HG03521 (cell line): Measurements from ENCODE around the gene SARS2.
A peak's percentile ranks its signal among the peaks of the same experiment; 100 is the strongest.
"Not testable (repeated sequence)": the region's sequence is repeated elsewhere in the genome, so short reads cannot be mapped to it uniquely, and the experiment has no call there.

Experiments used
- ATAC-seq: cut with Tn5 transposase; IDR thresholded peaks from one replicate; pipeline ENCODE4 v1.9.1; 2021; ENCODE audit warnings: mild to moderate bottlenecking, moderate library complexity; ENCODE audit not compliant: unreplicated experiment

The SARS2 gene, protein sequence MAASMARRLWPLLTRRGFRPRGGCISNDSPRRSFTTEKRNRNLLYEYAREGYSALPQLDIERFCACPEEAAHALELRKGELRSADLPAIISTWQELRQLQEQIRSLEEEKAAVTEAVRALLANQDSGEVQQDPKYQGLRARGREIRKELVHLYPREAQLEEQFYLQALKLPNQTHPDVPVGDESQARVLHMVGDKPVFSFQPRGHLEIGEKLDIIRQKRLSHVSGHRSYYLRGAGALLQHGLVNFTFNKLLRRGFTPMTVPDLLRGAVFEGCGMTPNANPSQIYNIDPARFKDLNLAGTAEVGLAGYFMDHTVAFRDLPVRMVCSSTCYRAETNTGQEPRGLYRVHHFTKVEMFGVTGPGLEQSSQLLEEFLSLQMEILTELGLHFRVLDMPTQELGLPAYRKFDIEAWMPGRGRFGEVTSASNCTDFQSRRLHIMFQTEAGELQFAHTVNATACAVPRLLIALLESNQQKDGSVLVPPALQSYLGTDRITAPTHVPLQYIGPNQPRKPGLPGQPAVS

GRCh38 chr19:38929929-38930775 lies at the start of gene SARS2:
SARS2 (minus strand) TSS chr19:38930763; CDS start chr19:38930736, 27 bp downstream.
- ATAC-seq = peak; percentile 65

- ATAC-seq = no peak
Measured at GRCh38 chr19:38979812-38980211, 49.2 kb upstream of the SARS2 start.

DNA sequence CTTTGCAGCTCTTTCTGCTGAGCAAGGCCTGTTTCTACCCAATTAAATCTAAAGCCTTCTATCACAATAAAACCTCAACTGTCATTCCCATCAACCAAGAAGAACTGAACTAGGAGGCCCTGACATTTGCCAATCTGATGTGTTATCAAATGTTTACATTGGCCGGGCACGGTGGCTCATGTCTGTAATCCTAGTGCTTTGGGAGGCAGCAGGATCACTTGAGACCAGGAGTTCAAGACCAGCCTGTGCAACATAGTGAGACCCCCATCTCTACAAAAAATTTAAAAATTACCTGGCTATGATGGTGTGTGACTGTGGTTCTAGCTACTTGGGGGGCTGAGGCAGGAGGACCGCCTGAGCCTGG lies 47.7 kb upstream of the SARS2 start:
- no peak for ATAC-seq

GRCh38 chr19:38977445-38978325 lies 47.1 kb upstream of the SARS2 start:
- no peak for ATAC-seq

DNA sequence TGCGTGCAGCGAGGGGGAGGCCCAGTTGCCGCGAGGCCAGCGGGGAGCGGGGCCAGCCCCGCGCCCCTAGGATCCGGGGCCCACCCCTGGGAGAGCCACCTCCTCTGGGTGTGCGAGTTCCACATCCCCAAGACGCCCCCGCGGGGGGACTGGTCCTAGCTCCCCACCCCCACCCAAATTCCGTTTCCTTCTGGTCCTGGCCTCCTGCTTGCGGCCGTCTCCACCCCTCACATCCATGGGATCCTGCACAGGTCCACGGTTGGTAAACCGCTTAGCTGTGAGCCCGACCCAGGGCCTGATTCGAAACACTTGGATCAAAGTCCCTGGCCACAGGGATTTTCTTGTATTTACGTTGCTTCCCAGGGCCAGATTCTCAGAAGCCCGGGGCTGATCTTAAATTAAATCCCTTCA lies 45.3 kb upstream of the SARS2 start:
- no peak for ATAC-seq

DNA sequence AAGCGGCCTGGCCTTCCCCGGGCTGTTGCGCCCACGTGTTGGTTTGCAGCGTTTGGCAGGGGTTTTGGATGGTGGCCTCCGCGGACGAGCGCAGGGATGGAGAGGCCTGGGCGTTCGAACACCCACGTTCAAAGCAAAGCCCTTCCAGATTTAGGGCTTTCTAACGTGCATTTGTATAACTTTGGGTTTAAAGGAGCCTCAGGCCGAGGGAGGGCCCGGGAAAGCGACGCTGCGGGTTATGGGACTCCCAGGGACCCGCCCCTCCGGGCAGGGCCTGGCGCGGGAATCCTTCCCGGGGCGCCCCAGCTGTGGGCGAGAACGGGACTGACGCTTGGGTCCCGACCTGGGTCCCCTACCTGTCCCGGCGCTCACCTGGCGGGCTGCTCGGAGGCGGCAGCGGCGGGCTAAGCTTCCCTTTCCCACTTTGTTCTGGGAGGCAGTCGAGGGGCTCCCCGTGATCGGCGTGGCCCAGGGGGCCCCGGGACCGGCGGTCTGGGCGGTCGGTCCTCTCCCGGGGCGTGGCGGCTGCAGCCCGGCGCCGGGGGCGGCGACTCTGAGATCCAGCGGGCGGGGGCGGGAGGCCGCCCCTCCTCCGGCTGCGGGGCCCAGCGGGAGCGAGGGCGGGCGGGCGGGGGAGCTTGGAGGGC lies 44.8 kb upstream of the SARS2 start, which contains the start of gene FBXO17:
TSS of gene FBXO17 (minus strand) at position 529 of the 647 bp plus-strand sequence. CDS start 25,423 bp downstream, outside the sequence.
- no peak for ATAC-seq

DNA sequence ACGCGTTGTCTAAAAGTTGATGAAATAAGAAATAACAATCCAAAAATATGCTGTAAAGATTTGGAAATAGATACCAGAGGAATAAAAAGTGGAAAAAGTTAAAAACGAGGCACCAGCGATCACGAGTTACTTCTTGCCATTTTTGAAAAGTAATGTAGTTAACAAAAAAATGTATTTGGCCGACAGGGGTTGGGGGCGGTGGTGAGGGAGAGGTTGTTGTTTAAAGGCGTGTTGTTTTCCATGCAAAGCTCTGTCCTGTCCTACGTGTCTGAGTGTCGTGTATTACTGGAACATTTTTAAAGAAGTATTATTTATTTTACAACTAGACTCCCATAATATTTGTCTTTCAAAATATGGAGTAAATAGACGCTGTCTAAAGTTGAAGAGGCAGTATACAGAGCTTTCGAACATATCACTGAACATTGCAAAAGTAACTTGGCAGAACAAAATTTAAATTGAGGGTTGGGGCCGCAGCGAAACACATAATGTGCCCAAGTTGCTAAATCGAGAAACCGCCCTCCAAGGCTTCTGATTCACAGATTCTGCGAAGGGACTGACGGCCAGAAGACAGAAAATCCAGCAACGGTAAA lies 44.2 kb upstream of the SARS2 start:
- no peak for ATAC-seq

DNA sequence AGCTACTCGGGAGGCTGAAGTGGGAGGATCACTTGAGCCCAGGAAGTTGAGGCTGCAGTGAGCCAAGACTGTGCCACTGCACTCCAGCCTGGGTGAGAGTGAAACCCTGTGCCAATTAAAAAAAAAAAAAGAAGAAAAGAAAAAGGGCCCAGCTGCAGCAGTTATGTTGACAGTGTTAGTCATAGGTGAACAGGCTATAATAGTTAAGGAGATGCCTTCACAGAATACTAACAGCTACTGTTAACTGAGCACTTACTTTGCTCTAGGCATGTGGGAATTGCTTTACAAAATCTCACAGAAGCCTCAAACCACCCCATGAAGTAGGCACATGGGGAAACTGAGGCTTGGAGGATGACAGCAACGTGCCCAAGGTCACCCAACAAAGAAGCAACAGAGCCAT lies 41.1 kb upstream of the SARS2 start:
- ATAC-seq = no peak

GRCh38 chr19:38970664-38971532 lies 40.3 kb upstream of the SARS2 start:
- ATAC-seq = no peak

DNA sequence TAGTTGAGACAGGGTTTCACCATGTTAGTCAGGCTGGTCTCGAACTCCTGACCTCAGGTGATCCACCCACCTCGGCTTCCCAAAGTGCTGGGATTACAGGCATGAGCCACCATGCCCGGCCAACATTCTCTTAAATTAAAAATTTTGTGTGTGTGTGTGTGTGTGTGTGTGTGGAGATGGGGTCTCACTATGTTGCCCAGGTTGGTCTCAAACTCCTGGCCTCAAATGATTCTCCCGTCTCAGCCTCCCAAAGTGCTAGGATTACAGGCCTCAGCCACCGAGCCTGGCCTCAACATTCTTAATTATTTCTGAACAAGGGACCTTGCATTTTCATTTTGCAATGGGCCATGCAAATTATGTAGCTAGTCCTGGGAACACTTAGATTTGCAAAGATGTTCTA lies 35.6 kb upstream of the SARS2 start:
- ATAC-seq = not testable (repeated sequence)

DNA sequence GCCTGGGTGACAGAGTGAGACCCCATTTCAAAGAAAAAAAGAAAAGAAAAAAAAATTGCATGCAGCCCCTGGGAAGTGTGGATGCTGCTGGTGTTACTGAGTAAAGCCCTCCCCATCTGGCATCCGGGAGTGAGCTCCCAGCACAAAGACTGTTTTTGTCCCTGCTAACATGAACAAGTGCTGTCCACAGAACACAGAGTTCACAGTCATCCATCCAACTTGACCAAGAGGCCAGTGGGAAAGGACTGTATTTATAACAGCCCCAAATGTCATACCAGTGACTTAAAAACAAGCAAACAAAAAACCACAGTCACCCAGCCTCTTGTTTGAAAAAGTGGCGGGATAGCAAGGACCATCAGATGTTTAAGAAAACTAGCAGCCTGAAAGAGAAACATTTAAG lies 34.2 kb upstream of the SARS2 start:
- no peak for ATAC-seq

- no peak for ATAC-seq
Measured at GRCh38 chr19:38959618-38960017, 29.1 kb upstream of the SARS2 start.

GRCh38 chr19:38958301-38958700 lies 27.7 kb upstream of the SARS2 start:
- no peak for ATAC-seq

DNA sequence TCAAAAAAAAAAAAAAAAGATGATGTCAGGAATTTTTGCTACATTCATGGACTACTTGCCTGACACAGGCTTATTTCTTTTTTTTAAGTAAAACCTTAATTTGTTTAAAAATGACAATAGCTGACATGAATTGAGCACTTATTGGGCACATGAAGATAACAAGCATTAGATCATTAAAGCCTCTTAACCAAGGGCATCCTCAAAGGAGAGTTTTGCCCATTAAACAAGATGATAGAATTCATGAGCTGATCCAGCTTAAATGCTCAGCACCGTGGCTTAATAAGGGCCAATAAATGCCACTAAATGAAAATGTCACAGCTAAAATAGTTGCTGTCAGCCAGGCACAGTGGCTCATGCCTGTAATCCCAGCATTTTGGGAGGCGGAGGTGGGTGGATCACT lies 25.7 kb upstream of the SARS2 start:
- ATAC-seq = no peak

- no peak for ATAC-seq
Measured at GRCh38 chr19:38953677-38954076, 23.1 kb upstream of the SARS2 start.

DNA sequence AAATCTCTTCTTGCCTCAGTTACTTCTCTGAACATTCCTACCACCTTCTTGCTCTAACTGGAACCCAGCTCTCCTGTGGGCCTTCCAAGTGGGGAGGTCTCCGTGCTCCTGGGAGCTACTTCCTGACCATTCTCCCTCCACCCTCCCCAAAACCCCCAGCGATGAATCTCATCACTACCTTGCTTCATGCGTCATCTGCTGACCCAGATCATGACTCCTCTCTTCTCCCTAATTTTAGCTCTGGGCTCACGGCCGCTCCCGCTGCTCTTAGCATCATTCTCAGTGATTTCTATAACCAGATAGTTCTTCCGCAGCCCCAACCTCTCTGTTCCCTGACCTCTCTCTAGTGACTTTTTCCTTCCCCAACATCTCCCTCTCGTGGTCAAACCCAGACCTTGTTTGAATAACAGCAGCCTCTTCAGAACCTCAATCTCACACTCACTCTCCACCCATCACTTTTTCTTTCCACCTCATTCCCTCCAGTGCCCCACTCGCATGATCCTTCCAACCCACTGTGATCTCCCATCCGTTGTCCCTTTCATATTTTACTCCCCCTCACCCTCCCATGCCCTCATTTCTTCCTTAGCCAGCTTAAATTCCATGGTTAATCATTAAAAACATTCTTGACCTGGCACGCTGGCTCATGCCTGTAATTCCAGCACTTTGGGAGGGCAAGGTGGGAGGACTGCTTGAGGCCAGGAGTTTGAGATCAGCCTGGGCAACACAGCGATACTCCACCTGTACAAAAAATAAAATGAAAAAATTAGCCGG lies 22.0 kb upstream of the SARS2 start:
- no peak for ATAC-seq

GRCh38 chr19:38951187-38951586 lies 20.6 kb upstream of the SARS2 start:
- no peak for ATAC-seq
